ENCODE data around the gene DCP1B.

Gene DCP1B

DNA sequence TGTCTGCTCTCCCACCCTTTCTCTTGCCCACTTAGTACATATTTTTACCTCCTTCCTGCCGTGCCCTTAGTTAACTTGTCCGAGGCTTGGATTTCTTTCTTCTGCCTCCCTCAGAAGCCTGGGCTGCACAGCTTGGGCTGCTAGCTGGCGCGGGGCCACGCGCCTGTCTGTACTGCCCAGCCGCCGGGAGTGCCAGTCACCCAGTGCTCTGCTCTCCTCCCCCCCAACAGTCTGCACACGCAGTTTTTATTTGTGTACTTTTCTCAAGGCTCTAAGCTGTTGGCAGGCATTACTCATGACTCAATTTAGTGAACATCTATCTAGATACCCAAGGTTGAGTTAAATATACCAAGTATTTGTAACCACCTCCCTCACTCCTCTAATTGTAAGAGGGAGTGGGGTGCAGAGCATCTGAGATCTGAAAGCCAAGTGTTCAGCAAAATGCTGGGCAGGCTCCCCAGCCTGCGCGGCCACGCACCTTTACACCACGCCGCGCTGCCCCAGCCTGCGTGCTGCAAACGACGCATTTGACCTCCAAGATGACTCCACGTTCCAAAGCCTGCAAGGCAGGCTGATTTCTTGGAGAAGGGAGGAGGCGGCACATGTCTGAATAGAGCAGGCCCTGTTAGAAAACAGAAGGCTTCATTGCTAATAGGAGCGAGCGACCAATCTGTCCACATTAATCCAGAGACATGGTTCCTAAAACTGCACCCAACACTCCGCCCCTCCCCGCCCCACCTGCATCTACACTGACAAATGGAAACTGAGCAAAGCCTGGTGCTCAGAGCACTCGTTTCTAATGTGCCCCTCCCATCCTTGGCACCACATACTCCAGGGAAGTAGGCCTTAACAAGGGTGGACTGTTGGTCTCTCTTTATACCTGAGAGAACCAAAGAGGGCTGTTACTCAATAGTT lies 67.6 kb downstream of the DCP1B start:
- DNase-seq (ENCODE audit: extremely low read depth, low read depth), result no peak
- TF ChIP-seq, protein P1, sequence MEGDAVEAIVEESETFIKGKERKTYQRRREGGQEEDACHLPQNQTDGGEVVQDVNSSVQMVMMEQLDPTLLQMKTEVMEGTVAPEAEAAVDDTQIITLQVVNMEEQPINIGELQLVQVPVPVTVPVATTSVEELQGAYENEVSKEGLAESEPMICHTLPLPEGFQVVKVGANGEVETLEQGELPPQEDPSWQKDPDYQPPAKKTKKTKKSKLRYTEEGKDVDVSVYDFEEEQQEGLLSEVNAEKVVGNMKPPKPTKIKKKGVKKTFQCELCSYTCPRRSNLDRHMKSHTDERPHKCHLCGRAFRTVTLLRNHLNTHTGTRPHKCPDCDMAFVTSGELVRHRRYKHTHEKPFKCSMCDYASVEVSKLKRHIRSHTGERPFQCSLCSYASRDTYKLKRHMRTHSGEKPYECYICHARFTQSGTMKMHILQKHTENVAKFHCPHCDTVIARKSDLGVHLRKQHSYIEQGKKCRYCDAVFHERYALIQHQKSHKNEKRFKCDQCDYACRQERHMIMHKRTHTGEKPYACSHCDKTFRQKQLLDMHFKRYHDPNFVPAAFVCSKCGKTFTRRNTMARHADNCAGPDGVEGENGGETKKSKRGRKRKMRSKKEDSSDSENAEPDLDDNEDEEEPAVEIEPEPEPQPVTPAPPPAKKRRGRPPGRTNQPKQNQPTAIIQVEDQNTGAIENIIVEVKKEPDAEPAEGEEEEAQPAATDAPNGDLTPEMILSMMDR (IDR thresholded peaks at IDR 0.05; ENCODE audit: low read depth, low read length, missing control alignments), result no peak
- no peak overlapping the region for H3K4me3 ChIP-seq (replicated peaks; ENCODE audit: low read depth, low read length)

DNA sequence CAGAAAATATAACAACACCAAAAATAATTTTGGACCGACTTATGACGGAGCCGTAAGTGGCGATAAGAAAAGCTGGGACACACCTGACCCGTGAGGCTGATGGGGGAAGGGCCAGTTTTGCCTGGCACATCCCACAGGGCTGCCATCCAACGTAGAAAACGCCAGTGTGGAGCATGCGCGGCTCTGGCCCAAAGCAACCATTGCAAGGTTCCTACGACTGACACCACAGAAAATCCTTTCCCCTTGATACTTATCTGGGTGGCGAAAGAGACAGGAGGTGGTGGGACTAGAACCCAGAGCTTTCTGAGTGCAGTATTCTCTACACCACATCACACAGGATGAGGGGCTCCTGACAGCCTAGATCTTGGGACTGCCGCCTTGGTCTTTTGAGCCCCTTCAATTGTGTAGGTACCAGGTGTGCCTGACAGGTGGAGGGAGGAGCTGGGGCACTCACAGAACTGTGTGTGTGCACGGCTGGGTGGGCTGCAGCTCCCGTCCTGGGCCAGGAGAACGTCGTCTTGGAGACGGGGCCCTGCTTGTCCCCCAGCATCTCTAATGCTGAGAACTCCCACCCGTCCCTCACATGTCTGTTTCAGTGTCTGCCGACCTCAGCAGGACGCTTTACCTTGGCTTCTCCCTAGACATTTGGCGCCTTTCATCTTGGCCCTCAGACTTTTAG lies 68.4 kb downstream of the DCP1B start:
- H3K4me3 ChIP-seq (replicated peaks; ENCODE audit: low read depth, low read length), result no peak overlapping the region
- no peak for DNase-seq (ENCODE audit: extremely low read depth, low read depth)
- TF ChIP-seq, protein P1 (IDR thresholded peaks at IDR 0.05; ENCODE audit: low read depth, low read length, missing control alignments), result no peak

DNA sequence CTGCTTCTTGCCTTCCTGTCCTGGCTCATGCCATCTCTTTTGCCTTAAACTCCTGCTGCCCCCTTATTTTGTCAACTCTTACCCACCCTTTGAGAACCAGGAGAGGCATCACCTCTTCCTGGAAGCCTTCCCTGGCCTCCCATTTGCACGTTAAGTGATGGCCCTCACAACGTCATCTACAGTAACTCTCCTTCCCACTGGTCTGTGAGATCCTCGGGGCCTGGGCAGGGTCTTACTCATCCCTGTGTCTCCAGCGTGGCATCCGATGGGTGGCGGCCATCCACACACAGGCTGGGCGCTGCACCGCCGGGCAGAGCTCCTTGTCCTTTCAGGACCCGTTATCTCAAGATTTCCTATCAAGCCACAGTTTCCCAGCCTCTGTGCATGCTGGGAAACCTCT lies 69.0 kb downstream of the DCP1B start:
- TF ChIP-seq, protein P1 (IDR thresholded peaks at IDR 0.05; ENCODE audit: low read depth, low read length, missing control alignments), result no peak
- DNase-seq (ENCODE audit: extremely low read depth, low read depth), result no peak
- H3K4me3 ChIP-seq (replicated peaks; ENCODE audit: low read depth, low read length), result no peak overlapping the region

DNA sequence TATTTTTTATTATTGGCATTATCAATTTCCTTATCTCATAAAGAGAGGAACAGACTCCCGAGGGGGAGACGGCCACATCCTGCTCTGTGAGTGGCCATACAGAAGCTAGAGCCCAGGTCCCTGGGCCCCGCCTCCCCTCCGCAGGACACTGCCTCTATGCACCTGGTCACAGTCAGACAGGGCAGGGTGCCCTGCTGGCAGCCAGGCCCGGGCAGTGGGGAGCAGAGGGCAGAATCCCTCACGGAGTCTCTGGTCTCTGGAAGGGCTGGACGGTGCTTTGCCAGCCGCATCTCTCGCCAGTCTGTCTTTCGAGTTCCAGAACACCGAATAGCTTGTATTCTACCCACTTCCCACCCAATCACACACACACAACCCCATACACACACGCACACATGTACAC lies 69.4 kb downstream of the DCP1B start:
- H3K4me3 ChIP-seq (replicated peaks; ENCODE audit: low read depth, low read length), result no peak overlapping the region
- TF ChIP-seq, protein P1 (IDR thresholded peaks at IDR 0.05; ENCODE audit: low read depth, low read length, missing control alignments), result no peak
- no peak for DNase-seq (ENCODE audit: extremely low read depth, low read depth)

DNA sequence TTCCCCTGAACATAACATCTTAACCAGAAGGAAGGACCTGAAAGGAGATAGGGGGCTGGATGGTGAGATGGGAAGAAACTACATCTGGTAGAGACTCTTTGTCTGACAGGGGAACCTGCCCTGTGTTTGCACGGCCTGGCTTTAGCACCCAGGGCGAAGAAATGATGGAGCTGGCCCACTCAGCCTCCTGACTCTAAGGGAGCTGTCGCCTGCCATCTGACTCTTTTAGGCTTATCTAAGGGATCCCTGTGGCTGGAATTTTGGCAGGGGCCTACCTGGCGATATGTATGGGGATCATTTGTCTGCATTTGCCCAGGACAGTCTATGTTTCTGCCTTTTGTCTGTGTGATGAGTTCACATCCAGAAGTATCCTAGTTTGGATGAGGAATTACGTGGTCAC lies 70.2 kb downstream of the DCP1B start:
- H3K4me3 ChIP-seq (replicated peaks; ENCODE audit: low read depth, low read length), result no peak overlapping the region
- no peak for DNase-seq (ENCODE audit: extremely low read depth, low read depth)
- TF ChIP-seq, protein P1 (IDR thresholded peaks at IDR 0.05; ENCODE audit: low read depth, low read length, missing control alignments), result no peak

DNA sequence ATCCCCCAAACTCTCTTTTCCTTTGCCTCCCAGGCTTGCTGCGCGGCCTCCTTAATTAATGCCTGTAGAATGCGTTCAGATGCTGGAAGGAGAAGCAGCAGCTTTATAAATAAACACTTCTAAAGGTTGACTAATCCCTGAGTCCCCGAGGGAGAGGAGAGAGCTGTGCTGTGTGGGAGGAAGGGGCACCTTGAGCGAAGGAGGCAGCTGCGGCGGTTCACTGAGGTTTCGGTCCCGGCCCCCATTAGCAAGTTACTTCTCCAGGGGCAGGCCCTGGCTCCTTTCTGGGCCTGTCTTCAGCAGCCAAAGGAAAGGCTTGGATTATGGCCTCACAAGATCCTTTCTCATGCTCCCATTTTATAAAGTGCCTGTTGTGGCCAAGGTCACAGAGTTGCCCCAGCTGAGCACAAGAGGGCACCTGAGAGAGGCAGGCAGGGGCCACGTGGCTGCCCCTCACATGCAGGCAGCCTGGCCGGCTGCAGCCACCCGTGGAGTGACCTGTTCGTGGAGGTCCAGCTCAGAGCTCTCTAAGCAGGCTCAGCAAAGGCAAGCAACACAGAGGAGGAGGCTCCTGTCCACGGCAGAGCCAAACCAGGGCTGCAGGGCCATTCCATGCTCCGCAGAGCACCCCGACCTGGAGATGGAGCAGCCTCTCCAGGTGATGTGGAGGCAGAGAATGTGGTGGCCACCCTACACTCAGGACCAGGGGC lies 70.8 kb downstream of the DCP1B start:
- no peak for DNase-seq (ENCODE audit: extremely low read depth, low read depth)
- TF ChIP-seq, protein P1 (IDR thresholded peaks at IDR 0.05; ENCODE audit: low read depth, low read length, missing control alignments), result no peak
- no peak overlapping the region for H3K4me3 ChIP-seq (replicated peaks; ENCODE audit: low read depth, low read length)

Data from HFF-Myc (cell line).